H1 (cell line): ENCODE measurements around the gene MYL11. TPM values are rescaled to one million over a fixed set of nuclear protein-coding genes. Genes with fewer than 3 reads are reported as not detected.

Experiments used
- USF2 ChIP-seq: IDR thresholded peaks from 2 replicates; pipeline ENCODE4 v1.6.1; 2011; ENCODE audit warnings: low read length, improper control_type of control experiment
- polyA plus RNA-seq, 7 experiments: library from polyadenylated mRNA; depleted of rRNA in 3 of 7; stranded (reverse) in 5 of 7; unstranded in 2 of 7; fragments of >200 nt in 5 of 7; fragments of 200-250 nt in 2 of 7; gene quantifications; 1 replicate in 5 of 7; 2 replicates in 1 of 7; 4 replicates in 1 of 7; pipeline versions ENCODE4 v1.2.1 to v1.2.3, GENCODE V29; 2011 to 2013; ENCODE audit warnings: missing spikeins in 2 of 7, mixed read lengths in 2 of 7
- total RNA-seq: library from RNA; stranded (reverse); fragmentation: NEBNext Ultra II Directional; extraction: Animal tissue kit (Norgen Biotek cat#: 25700); gene quantifications from 2 replicates; pipeline ENCODE4 v1.2.1, GENCODE V29; 2021

The MYL11 gene
- total and polyA plus RNA-seq, 2 of the 8 experiments (the other 6 are each of a cell fraction or from before 2014, with no cell fraction given), result 1.2 to 1.4 TPM

GRCh38 chr16:30368792-30369090 is 5.9 kb upstream of the MYL11 start (continued):
- no peak for TF ChIP-seq USF2
